ENCODE measurements around the gene POLDIP2. TPM values are rescaled to one million over a fixed set of nuclear protein-coding genes. Genes with fewer than 3 reads are reported as not detected.

The POLDIP2 gene
- total and polyA plus RNA-seq, 2 of the 13 experiments (the other 11 are each of a cell fraction or from before 2014, with no cell fraction given) = 85.9 to 114 TPM

DNA sequence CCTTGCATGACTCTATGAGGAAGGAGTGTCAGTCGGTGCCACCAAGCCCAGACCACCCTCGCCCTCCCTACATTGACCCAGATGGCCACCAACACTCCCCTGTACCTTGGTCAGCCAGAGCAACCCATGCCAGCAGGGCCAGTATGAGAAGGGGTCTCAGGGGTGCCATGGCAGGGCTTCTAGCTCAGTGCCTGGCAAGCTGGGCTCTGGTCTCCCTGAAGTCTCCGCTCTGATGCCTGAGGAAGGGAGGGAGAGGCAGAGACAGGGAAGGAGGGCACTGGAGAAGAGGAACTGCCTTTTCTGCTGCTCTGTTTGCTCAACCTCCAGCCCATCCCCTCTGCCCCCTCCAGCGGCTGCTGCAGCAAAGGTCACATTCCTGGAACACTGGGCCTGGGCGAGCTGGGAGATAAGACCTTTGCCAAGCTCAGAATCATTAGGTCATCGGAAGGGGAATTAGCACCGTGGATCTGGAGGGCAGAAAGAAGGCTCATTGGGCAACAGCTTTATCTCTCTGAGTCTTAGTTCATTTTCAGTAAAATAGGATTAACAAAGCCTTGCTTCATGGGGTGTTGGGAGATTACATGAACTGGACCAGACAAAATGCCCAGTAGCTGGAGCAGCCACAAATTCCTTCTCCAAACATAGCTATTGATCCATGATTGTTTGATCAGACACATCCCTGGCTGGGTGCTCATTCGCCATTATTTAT, 12.9 kb upstream of the POLDIP2 start, which contains the start of gene VTN (continued):
- no peak; the same call in 1 of the 2 replicates for TF ChIP-seq HMGXB3 (CRISPR knock-in tag; IDR thresholded peaks at IDR 0.05; ENCODE audit: borderline replicate concordance)
- no peak for TF ChIP-seq HMGA1 (CRISPR knock-in tag; conservative IDR thresholded peaks at IDR 0.05)
- TF ChIP-seq SNAI1 (CRISPR knock-in tag; IDR thresholded peaks at IDR 0.05; ENCODE audit: borderline replicate concordance) = no peak
- TF ChIP-seq SP140L (CRISPR knock-in tag; IDR thresholded peaks at IDR 0.05; ENCODE audit: borderline replicate concordance) = 0 out of 2 replicates have a peak, but pooled peaks have one; percentile 67
- peak; percentile 79; the same call in 1 of the 2 replicates for TF ChIP-seq ARHGAP35 (CRISPR knock-in tag; IDR thresholded peaks at IDR 0.05; ENCODE audit: borderline replicate concordance)
- no peak for TF ChIP-seq CCAR2 (optimal IDR thresholded peaks at IDR 0.05; ENCODE audit: low read depth, low read length)
- peak; percentile 54; the same call in 1 of the 2 replicates for TF ChIP-seq ZNF713 (CRISPR knock-in tag; IDR thresholded peaks at IDR 0.05)
- TF ChIP-seq ZNF17 (CRISPR knock-in tag; IDR thresholded peaks at IDR 0.05) = no peak
- no peak for TF ChIP-seq SRY (CRISPR knock-in tag; IDR thresholded peaks at IDR 0.05)
- TF ChIP-seq ZNF776 (CRISPR knock-in tag; IDR thresholded peaks at IDR 0.05) = peak; percentile 52
- TF ChIP-seq NCOR1 (IDR thresholded peaks at IDR 0.05; ENCODE audit: borderline replicate concordance, low read length) = peak; percentile 97; the same call in 1 of the 2 replicates
- no peak for TF ChIP-seq RFX5 (IDR thresholded peaks at IDR 0.05; ENCODE audit: low read depth, low read length)
- no peak for TF ChIP-seq ZNF296 (CRISPR knock-in tag; conservative IDR thresholded peaks at IDR 0.05)
- no peak for TF ChIP-seq ZNF451 (CRISPR knock-in tag; IDR thresholded peaks at IDR 0.05)
- TF ChIP-seq RAD21 (CRISPR knock-in tag; IDR thresholded peaks at IDR 0.05) = peak; percentile 17; the same call in 1 of the 2 replicates
- no peak for TF ChIP-seq ZNF331 (CRISPR knock-in tag; IDR thresholded peaks at IDR 0.05)
- TF ChIP-seq, protein P1, sequence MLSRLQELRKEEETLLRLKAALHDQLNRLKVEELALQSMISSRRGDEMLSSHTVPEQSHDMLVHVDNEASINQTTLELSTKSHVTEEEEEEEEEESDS (CRISPR knock-in tag; IDR thresholded peaks at IDR 0.05; ENCODE audit: borderline replicate concordance) = no peak
- TF ChIP-seq ZNF564 (CRISPR knock-in tag; IDR thresholded peaks at IDR 0.05) = no peak
- TF ChIP-seq ZMYM3 (CRISPR knock-in tag; IDR thresholded peaks at IDR 0.05) = peak; percentile 42
- no peak for TF ChIP-seq CREB3 (CRISPR knock-in tag; IDR thresholded peaks at IDR 0.05)
- TF ChIP-seq, protein P2, sequence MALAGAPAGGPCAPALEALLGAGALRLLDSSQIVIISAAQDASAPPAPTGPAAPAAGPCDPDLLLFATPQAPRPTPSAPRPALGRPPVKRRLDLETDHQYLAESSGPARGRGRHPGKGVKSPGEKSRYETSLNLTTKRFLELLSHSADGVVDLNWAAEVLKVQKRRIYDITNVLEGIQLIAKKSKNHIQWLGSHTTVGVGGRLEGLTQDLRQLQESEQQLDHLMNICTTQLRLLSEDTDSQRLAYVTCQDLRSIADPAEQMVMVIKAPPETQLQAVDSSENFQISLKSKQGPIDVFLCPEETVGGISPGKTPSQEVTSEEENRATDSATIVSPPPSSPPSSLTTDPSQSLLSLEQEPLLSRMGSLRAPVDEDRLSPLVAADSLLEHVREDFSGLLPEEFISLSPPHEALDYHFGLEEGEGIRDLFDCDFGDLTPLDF (CRISPR knock-in tag; IDR thresholded peaks at IDR 0.05) = no peak
- no peak; the same call in 1 of the 2 replicates for TF ChIP-seq FOXC1 (CRISPR knock-in tag; IDR thresholded peaks at IDR 0.05; ENCODE audit: borderline replicate concordance)
